Mucosa of stomach (tissue), 1 donor: ENCODE data around the gene VPS52.
"Not testable (repeated sequence)": the region's sequence is repeated elsewhere in the genome, so short reads cannot be mapped to it uniquely, and the experiment has no call there.

Experiments used
- H3K27me3 ChIP-seq: one replicate; pipeline ENCODE4 v1.7.0; 2013; ENCODE audit warnings: mild to moderate bottlenecking, low read length; ENCODE audit not compliant: control insufficient read depth, insufficient read depth
- H3K36me3 ChIP-seq: one replicate; pipeline ENCODE4 v1.7.0; 2013; ENCODE audit warnings: low read length; ENCODE audit not compliant: control insufficient read depth, insufficient read depth
- H3K4me1 ChIP-seq: one replicate; pipeline ENCODE4 v1.7.0; 2013; ENCODE audit warnings: mild to moderate bottlenecking, low read length; ENCODE audit not compliant: control insufficient read depth, insufficient read depth
- H3K4me3 ChIP-seq: one replicate; pipeline ENCODE4 v1.7.0; 2013; ENCODE audit warnings: low read length
- H3K9ac ChIP-seq: one replicate; pipeline ENCODE4 v1.7.0; 2013; ENCODE audit warnings: mild to moderate bottlenecking, low read length, moderate library complexity
- H3K9me3 ChIP-seq: one replicate; pipeline ENCODE4 v1.7.0; 2013; ENCODE audit warnings: mild to moderate bottlenecking, low read length, moderate library complexity; ENCODE audit not compliant: control insufficient read depth
- donor health status: Pancreatic carcinoma.

Gene VPS52

DNA sequence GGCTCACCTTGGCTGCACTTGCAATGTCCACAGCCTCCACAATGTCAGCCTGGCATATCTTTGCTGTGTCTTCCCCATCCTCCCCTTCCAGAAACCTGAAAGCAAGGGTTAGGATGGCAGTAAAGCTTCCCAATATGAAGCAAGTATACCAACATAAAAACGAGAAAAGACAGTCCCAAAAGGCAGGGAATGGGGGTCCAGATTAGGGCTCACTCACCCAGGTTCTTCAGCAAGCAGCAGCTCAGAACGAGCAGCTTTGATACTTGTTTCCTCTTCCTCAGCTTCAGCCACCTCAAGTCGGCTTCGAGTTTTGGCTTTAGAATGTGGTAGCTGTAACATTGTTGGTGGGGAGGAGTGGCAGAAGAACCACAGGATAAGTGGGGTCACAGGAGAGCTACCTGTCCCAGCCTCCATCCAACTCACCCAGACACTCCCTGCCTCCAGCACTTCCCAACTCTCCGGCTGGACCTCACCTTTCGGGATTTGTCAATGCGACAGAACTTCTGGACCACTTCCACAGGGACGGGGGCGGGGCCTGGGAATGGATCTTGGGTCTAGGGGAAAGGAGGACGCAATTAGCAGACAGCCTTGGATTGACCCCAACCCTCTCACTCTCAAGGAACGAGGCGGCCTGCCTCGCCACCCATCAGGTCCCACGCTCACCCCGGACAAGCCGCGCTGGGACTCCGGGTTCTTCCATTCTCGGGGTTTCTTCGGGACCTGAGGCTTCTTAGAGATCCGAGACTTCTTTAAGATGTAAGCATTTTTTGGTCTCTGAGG lies 16.7 kb upstream of the VPS52 start:
- H3K36me3 ChIP-seq: no peaks in the 10 kb centered on the region
- H3K9me3 ChIP-seq: no peaks in the 10 kb centered on the region
- H3K4me1 ChIP-seq: peaks cover 16% of the 10 kb centered on the region
- H3K4me3 ChIP-seq: peak overlapping the region; percentile 78
- no peaks in the 10 kb centered on the region for H3K27me3 ChIP-seq
- H3K9ac ChIP-seq: peak overlapping the region; percentile 77

DNA sequence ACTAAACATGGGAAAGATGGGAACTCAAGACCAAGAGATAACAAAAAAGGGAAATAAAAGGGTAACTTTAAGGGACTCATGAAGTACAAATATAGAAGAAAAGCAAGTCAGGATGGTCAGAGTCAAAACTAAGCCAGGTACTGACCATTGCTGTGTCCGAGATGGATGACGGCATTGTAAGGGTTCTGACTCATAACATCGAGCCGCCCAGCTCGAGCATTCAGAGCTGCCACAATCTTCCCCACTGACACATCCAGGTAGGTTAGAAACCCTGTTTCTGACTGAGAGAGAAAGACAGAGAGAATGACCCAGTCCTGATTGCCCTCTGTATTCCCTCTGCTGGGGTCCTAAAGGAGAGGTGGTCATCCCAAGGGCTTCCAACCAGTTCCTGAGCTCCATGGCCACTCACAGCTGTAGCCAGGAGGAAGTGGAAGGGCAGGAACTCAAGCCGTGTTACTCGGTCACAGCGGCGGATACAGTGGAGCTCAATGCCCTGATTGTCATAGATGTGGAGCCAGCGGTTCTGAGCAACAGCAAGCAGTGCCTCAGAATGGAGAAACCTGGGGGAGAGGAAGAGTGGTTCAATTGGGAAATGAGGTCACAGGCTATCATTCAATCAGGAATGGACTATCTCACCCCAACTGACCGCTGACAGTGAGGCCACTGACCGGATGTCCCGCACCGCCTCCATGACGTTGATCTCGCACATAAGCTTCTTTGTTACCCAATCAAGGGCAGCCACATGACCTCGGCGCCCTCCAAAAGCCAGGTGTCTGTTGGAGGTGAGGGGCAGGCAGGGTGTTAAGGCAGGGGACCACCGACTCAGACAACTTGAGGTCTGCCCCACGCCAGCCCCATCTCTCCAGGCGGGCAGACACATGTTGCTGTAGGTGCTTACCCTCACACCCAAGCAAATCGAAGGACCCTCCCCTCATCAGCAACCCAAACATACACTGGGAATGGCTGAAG lies 15.6 kb upstream of the VPS52 start:
- H3K4me1 ChIP-seq: peaks cover 16% of the 10 kb centered on the region
- no peak overlapping the region for H3K4me3 ChIP-seq
- H3K9me3 ChIP-seq: no peaks in the 10 kb centered on the region
- peaks cover 4% of the 10 kb centered on the region for H3K36me3 ChIP-seq
- H3K9ac ChIP-seq: no peak overlapping the region
- H3K27me3 ChIP-seq: no peaks in the 10 kb centered on the region

DNA sequence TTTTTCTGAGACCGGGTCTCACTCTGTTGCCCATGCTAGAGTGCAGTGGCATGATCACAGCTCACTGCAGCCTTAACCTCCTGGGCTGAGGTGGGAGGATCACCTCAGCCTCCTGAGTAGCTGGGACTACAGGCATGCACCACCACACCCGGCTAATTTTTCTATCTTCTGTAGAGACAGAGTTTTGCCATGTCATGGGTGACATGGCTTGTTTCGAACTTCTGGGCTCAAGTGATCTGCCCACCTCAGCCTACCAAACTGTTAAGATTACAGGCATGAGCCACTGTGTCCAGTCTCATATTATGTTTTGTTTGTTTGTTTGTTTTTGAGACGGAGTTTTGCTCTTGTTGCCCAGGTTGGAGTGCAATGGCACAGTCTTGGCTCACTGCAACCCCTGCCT lies 13.5 kb upstream of the VPS52 start:
- H3K36me3 ChIP-seq, H3K4me3 ChIP-seq, H3K27me3 ChIP-seq, H3K9me3 ChIP-seq, H3K9ac ChIP-seq: not testable (repeated sequence)
- H3K4me1 ChIP-seq: peaks cover 14% of the 10 kb centered on the region

DNA sequence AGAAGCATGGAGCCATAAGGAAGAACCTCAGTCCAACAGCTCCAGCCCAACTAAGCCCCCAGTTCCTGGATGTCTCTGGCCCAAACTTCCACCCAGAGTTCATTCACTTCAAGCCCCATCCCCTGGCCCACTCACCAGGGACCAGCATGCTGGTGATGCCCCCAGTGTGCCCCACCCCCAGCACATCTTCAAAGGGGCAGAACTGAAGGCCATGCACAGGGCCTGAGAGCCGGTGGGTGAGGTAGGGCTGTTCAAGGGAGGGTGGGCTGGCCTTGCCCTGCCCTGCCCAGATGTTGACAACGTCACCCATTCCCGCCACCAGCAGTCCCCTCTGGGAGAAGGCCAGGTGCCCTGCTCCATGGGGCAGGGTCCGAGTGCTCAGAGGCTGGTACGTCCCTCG lies 8.9 kb upstream of the VPS52 start:
- no peaks in the 10 kb centered on the region for H3K27me3 ChIP-seq
- H3K36me3 ChIP-seq: peaks cover 11% of the 10 kb centered on the region
- no peaks in the 10 kb centered on the region for H3K9me3 ChIP-seq
- H3K9ac ChIP-seq: no peak overlapping the region
- no peak overlapping the region for H3K4me3 ChIP-seq
- peaks cover 36% of the 10 kb centered on the region for H3K4me1 ChIP-seq

DNA sequence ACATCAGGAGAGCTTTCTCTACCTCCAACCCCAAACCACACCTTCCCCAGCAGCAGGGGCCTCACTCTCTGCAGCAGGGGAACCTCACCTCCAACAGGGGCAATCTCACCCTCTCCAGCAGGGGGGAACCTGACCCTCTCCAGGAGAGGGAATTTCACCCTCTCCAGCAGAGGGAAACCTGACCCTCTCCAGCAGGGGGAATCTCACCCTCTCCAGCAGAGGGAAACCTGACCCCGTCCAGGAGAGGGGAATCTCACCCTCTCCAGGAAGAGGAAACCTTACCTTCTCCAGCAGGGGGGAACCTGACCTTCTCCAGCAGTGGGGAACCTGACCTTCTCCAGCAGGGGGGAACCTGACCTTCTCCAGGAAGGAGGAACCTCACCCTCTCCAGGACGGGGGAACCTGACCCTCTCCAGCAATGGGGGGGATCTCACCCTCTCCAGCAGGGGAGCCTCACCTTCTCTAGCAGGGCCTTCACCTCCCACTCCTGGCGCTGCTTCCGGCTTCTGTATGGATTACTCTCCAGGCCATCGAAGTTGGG lies 8.4 kb upstream of the VPS52 start:
- no peak overlapping the region for H3K4me3 ChIP-seq
- peaks cover 11% of the 10 kb centered on the region for H3K36me3 ChIP-seq
- H3K4me1 ChIP-seq: peaks cover 40% of the 10 kb centered on the region
- H3K9me3 ChIP-seq: no peaks in the 10 kb centered on the region
- H3K27me3 ChIP-seq: no peaks in the 10 kb centered on the region
- H3K9ac ChIP-seq: no peak overlapping the region

DNA sequence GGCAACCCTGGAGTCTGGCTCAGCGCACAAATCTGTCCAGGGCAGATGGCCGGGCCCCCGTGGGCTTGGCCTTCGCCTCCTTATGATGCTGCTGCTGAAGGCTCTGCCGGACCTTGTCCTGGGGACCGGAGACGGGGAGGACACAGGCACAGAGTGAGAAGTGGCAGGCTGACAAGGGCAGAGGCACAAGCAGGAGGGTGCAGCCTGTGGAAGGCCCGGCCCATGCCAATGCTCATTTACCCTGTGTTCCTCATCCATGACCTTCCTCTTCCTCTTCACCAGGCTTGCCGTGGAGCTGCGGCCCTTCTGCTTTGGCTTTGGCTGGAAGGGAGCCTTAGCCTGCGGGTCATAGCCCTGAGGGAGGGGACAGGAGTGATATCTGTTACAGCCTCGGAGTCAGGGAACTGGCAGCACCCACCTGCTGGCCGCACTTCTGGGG lies 7.6 kb upstream of the VPS52 start:
- Histone ChIP-seq H3K27me3 (no peaks in the 10 kb centered on the region), H3K4me3 (no peak overlapping the region), H3K9ac (no peak overlapping the region), H3K9me3 (no peaks in the 10 kb centered on the region), H3K36me3 (peaks cover 11% of the 10 kb centered on the region), H3K4me1 (peaks cover 45% of the 10 kb centered on the region)

DNA sequence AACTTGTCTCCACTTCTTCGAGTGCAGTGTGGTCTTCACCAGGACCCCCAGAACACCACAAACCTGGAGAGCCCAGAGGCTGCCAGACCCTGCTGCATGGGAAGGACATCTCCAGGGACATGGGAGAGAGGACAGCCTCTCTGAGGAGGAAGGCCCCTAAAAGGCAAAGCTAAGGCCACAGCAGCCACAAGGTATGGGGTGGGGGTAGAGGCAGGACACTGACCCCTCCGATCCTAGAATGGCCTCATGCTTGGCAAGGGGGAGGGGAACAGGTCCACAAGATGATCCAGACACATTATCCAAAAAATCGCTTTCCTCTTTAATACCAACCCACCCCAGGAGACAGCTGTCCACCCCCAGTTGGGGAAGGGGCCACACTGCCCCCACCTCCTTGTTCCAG lies 7.1 kb upstream of the VPS52 start:
- no peak overlapping the region for H3K4me3 ChIP-seq
- no peaks in the 10 kb centered on the region for H3K9me3 ChIP-seq
- H3K36me3 ChIP-seq: peaks cover 11% of the 10 kb centered on the region
- peaks cover 49% of the 10 kb centered on the region for H3K4me1 ChIP-seq
- no peaks in the 10 kb centered on the region for H3K27me3 ChIP-seq
- peak overlapping the region; percentile 1 for H3K9ac ChIP-seq

DNA sequence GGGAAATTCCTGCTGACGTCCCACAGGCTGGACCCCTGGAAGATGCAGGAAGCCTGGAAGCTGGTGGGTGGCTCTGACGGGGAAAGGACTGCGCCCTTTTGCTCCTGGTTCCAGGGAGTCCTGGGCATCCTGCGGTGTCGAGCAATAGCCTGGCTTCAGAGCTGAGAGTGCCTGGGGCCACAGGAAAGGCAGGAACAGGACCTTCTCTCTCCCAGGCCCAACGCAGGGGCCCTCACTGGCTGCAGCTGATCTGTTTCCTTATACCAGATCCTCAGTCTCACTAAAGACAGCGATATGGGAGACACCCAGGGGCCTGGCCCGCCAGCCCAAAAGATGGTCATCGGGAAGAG lies 6.7 kb upstream of the VPS52 start:
- no peak overlapping the region for H3K4me3 ChIP-seq
- peaks cover 54% of the 10 kb centered on the region for H3K4me1 ChIP-seq
- peak overlapping the region; percentile 88 for H3K9ac ChIP-seq
- H3K36me3 ChIP-seq: peaks cover 11% of the 10 kb centered on the region
- H3K27me3 ChIP-seq: no peaks in the 10 kb centered on the region
- no peaks in the 10 kb centered on the region for H3K9me3 ChIP-seq

DNA sequence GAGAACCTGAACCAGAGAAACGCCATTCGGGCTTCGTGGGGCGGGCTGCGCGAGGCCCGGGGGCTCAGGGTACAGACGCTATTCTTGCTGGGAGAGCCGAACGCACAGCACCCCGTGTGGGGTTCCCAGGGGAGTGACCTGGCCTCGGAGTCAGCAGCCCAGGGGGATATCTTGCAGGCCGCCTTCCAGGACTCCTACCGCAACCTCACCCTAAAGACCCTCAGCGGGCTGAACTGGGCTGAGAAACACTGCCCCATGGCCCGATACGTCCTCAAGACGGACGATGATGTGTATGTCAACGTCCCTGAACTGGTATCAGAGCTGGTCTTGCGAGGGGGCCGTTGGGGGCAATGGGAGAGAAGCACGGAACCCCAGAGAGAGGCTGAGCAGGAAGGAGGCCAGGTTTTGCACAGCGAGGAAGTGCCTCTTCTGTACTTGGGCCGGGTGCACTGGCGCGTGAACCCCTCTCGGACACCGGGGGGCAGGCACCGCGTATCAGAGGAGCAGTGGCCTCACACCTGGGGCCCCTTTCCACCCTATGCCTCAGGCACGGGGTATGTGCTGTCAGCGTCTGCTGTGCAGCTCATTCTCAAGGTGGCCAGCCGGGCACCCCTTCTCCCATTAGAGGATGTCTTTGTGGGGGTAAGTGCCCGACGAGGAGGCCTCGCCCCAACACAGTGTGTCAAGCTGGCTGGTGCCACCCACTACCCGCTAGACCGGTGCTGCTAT lies 6.2 kb upstream of the VPS52 start:
- Histone ChIP-seq H3K9ac (peak overlapping the region; percentile 88), H3K4me1 (peaks cover 58% of the 10 kb centered on the region), H3K4me3 (peak overlapping the region; percentile 44), H3K36me3 (peaks cover 11% of the 10 kb centered on the region), H3K9me3 (no peaks in the 10 kb centered on the region), H3K27me3 (no peaks in the 10 kb centered on the region)

DNA sequence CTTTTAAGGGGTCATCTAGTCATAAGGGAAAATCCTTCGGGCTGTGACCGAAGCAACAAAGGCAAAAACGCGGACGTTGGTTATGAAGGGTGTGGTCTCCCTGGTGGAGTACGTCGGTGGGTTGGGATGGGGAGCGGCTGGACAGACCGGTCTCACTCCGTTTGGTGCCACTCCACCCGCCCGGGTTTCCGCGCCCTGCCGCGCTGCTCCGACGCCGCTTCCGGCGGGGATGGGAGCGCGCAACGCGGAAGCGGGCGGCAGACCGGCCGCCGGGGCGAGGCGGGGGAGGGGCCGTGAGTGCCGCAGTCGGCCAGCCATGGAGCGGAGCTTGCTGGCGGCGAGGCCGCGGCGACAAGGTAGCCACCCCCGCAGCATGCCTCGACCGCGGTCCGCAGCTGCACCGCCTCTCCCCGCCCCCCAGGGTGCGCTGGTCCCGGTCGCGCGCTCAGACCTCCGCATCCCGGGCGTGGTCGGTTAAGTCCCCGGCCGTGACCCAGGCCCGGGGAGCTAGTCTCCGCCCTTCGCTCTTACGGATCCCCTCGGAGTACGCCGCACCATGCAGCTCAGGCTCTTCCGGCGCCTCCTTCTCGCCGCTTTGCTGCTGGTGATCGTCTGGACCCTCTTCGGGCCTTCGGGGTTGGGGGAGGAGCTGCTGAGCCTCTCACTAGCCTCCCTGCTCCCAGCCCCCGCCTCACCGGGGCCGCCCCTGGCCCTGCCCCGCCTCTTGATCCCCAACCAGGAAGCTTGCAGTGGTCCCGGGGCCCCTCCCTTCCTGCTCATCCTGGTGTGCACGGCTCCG lies 5.4 kb upstream of the VPS52 start, which contains the start of gene B3GALT4:
B3GALT4 (plus strand) TSS at position 260 of the 799 bp plus-strand sequence; CDS start at position 557, 297 bp downstream.
- peaks cover 6% of the 10 kb centered on the region for H3K36me3 ChIP-seq
- H3K4me3 ChIP-seq: peak within 1 kb of the TSS; percentile 44
- H3K27me3 ChIP-seq: no peaks in the 10 kb centered on the region
- H3K9me3 ChIP-seq: no peaks in the 10 kb centered on the region
- peaks cover 65% of the 10 kb centered on the region for H3K4me1 ChIP-seq
- peak within 1 kb of the TSS; percentile 88 for H3K9ac ChIP-seq

DNA sequence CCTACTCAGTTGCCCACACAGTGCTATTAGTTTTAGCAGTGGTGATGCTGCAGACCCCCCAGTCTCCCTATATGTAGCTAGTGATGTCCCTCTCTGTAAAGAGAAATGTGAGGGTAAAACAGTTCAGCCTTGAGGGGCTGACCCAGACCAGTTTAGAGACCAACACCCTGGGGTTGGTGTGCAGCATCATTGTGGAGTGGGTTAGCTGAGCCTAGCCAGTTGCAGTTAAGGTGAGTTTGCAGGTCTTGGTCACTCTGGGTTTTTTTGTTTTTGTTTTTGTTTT lies 4.8 kb upstream of the VPS52 start:
- Histone ChIP-seq H3K36me3 (peaks cover 6% of the 10 kb centered on the region), H3K27me3 (no peaks in the 10 kb centered on the region), H3K9me3 (no peaks in the 10 kb centered on the region), H3K4me1 (peaks cover 65% of the 10 kb centered on the region), H3K9ac (peak overlapping the region; percentile 88), H3K4me3 (peak overlapping the region; percentile 29)
